IPS-NIHi7 (cell line): Measurements from ENCODE around the gene MFSD11.
"Not testable (repeated sequence)": the region's sequence is repeated elsewhere in the genome, so short reads cannot be mapped to it uniquely, and the experiment has no call there.

ENCODE experiments used
- DNase-seq: peaks from one replicate; pipeline ENCODE4 v3.0.0; 2012; ENCODE audit warnings: mixed read lengths; ENCODE audit errors: extremely low spot score

MFSD11 gene

DNA sequence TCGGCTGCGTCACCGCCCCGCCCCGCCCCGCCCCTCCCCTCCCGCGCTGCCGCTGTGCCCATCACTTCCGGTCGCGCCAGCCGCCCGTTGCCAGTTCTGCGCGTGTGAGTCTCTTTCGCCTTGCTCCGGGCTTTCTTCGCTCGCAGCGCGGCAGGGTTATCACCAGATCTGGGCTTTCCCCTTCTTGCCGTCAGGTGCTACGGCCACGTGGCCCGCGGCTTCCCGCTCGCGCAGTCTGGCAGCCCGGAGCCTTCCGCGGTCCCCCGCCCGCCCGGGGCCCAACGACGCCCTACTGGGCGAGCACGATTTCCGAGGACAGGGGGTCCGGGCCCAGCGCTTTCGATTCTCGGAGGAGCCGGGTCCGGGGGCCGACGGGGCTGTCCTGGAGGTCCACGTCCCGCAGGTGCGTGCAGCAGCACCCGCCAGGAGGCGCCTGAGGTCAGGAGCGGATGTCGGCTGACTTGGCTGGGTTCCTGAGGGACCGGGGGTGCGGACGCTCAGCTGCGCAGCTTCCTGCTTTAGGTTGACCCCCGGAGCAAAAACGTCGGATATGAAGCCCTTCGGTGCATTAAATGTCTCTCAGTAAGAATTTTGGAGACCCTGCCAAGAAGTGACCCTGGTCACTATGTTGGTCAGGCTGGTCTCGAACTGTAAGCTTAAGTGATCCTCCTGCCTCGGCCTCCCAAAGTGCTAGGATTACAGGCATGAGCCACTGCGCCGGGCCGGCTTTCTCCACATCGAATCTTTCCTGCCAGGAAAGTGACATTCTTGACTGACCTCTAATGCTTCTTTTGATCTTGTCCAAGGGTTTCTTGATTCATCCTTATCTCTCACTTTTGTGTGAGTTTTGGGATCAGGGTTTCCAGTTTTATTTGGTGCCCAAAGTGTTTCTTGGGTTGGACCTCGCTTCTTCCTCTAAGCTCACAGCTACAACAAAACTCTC, 10.9 kb upstream of the MFSD11 start, which contains the start of gene METTL23:
METTL23 (plus strand) TSS at position 64 of the 943 bp plus-strand sequence. CDS start 2,872 bp downstream, outside the sequence.
- DNase-seq = peak; percentile 68

GRCh38 chr17:76727745-76728456, 10.0 kb upstream of the MFSD11 start:
- no peak for DNase-seq

DNA sequence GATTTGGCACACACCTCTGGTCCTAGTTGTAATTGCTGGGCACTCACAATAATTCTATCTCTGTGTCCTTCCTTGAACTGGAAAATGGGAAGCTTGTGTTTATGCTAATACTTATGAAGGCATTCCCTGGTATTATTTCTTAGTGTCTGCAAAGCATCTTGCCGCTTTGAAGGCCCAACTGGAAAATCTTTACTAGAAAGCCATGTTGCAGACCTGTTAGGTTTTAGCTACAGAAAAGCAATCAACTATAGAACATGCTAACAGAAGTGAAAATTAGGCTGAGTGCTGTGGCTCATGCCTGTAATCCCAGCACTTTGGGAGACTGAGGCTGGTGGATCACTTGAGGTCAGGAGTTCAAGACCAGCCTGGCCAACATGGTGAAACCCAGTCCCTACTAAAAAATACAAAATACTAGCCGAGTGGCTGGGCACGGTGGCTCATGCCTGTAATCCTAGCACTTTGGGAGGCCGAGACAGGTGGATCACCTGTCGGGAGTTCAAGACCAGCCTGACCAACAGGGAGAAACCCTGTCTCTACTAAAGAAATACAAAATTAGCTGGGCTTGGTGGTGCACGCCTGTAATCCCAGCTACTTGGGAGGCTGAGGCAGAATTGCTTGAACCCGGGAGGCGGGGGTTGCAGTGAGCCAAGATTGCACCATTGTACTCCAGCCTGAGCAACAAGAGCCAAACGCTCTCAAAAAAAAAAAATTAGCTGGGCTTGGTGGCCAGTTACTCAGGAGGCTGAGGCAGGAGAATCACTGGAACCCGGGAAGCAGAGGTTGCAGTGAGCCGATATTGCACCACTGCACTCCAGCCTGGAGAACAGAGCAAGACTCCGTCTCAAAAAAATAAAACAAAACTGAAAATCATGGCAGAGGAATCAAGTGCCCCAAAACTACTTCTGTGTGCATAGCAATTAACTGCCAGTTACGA, 5.9 kb upstream of the MFSD11 start:
- DNase-seq = not testable (repeated sequence)

DNA sequence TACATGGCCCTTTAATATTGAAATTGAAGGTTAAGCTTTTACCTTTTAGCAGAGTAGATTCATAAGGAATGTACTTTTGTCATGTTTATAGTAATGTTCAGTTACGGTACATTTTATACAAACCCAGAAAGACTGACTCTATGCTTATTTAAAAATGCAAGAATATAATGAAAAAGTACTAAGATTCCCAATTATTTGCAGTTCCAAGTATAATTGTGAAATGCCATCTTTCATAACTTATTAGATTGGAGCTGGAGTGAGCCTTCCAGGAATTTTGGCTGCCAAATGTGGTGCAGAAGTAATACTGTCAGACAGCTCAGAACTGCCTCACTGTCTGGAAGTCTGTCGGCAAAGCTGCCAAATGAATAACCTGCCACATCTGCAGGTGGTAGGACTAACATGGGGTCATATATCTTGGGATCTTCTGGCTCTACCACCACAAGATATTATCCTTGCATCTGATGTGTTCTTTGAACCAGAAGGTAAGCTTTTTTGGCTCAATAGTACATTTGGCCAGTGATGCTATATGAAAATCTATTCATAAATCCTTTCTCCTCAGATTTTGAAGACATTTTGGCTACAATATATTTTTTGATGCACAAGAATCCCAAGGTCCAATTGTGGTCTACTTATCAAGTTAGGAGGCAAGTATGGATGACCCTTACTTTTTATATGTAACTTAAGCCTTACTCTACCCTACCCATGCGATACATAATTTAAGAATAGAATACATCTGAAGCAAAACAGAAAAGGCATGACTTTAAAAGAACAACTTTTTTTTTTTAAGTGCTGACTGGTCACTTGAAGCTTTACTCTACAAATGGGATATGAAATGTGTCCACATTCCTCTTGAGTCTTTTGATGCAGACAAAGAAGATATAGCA, 4.9 kb upstream of the MFSD11 start:
- DNase-seq = no peak

DNA sequence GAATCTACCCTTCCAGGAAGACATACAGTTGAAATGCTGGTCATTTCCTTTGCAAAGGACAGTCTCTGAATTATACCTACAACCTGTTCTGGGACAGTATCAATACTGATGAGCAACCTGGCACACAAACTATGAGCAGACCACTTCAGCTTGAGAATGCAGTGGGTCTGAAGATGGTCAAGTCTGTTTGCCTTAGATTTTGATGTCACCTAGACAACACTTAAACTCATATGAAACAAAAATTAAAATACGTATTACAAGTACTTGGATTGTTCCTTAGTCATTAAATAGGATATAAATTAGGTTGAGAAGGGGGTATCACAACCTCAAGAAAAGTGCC, 4.3 kb upstream of the MFSD11 start:
- DNase-seq = no peak

- no peak for DNase-seq
Observed at GRCh38 chr17:76734080-76734840, 3.7 kb upstream of the MFSD11 start.

- no peak for DNase-seq
Observed at GRCh38 chr17:76735006-76735405, 2.9 kb upstream of the MFSD11 start.

- DNase-seq = no peak
Observed at GRCh38 chr17:76735586-76736348, 2.2 kb upstream of the MFSD11 start.

- peak; percentile 42 for DNase-seq
Observed at GRCh38 chr17:76736349-76737081, 1.4 kb upstream of the MFSD11 start.

DNA sequence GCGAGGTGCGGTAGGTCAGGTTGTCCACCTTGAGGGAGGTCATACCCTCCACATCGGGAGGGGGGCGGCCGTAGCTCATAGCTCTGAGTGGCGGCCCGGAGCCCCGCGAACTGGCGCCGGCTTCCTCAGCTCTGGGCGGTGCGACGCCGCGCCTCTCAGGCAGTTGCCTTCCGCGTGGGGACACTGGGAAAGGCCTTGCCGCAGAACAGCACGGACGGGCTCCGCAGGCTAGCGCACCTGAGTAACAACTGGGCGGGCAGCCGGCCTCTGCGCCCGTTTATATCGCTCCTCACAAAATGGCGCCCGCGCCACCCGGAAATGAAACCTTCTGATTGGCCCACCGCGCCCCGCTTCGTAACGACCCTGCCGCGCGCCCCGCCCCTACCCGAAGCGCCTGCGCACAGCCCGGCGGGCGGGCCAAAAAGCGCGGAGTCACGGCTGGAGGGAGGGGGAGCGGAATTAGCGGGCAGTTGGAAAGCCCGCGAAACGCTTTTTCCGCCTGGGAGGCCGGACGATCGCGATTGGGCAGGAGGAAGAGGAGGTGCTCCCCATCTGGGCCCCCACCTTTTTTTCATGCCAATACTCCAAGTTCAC, 740 bp upstream of the MFSD11 start, which contains the start of gene SRSF2:
SRSF2 (minus strand) TSS at position 250 of the 594 bp plus-strand sequence; CDS start at position 79, 171 bp downstream.
- DNase-seq = peak; percentile 95

DNA sequence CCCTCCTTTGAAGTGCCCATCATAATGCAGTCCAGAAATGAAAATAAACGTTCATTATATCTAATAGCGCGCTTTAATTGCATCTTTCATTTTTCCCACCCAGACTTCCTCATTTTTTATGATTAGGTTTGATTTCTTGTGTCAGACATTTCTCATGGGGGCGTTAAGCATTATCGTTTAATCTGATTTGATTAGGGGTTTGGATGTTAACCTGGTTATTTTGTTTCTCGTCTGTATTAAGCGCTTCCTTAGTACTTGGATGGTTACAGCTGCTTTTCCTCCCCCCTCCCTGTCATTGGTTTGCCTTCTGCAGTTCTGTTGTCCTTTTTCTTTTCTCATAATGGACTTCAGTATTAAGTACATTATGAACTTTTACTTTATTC, 540 bp downstream of the MFSD11 start:
- no peak for DNase-seq

- not testable (repeated sequence) for DNase-seq
Observed at GRCh38 chr17:76739568-76740115, 1.7 kb downstream of the MFSD11 start.

GRCh38 chr17:76740329-76741118, 2.6 kb downstream of the MFSD11 start:
- DNase-seq = no peak

DNA sequence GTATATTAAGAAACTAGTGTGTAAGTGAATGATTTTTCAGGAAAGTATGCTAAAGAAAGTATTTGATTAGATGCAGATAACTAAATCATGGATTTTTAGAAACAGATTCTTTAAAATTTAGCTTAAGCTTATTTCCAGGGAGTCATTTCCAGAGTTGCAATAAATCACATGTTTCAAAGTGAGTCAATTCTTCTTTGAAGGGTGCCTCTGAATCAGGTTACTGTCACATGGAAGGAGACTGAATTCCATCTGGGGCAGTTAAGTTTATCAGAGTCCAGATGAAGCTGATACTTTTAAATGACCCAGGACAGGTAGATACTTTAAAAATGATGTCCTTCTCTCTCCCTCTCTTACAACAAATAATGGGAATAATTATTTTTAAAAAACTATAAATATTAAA, 5.0 kb downstream of the MFSD11 start:
- no peak for DNase-seq

DNA sequence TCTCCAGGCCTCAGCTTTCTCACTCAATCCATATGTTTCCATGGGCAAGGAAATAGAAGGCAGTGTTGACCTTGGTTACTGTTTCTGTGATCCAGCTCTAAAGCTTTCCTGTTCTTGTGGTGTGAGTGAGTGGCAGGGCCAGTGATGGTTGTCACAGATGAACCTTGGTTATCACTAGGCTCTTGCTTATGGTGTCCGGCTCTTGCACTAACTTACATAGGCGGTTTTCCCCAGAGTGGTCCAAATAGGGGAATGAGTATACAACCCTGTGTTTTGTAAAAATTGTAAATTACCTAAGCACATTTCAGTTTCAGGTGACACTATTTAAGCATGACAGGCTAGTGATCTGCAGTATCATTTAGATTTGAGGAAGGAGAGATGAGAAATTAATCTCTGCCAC, 6.8 kb downstream of the MFSD11 start:
- DNase-seq = no peak

GRCh38 chr17:76745785-76746184, 7.9 kb downstream of the MFSD11 start:
- DNase-seq = not testable (repeated sequence)
